ENCODE results near the gene MRPL27.

MRPL27 gene

DNA sequence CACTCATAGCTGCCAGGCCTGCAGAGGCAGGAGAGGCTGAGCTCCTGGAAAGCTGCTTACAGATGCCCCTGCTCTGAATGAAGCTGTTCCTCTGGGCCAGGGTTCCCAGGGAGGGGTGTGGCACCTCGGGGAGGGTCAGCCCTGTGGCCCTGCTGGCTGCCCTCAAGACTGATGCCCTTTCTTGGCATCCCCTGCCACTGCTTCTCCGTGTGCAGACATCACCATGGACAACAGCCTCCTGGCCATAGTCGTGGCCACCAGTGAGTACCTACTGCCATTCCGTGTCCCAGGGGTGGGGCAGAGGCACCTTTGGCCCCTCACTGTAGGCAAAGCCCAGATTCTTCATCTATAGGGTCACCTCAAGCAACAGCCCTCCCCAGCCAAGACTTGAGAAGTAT is 8.9 kb downstream of the MRPL27 start:
- no peak overlapping the region for H3K4me3 ChIP-seq (ENCODE audit: low read length)
- no peak overlapping the region for H3K9ac ChIP-seq (ENCODE audit: low read length)
- peaks cover 2% of the 10 kb centered on the region for H3K4me1 ChIP-seq (ENCODE audit: control insufficient read depth, insufficient read depth, low read length)
- no peak overlapping the region for H3K27ac ChIP-seq (ENCODE audit: low read depth, low read length)
- no peaks in the 10 kb centered on the region for H3K27me3 ChIP-seq (ENCODE audit: control insufficient read depth, insufficient read depth, low read length)
- peaks cover 32% of the 10 kb centered on the region for H3K36me3 ChIP-seq (ENCODE audit: control insufficient read depth, insufficient read depth, low read length)

DNA sequence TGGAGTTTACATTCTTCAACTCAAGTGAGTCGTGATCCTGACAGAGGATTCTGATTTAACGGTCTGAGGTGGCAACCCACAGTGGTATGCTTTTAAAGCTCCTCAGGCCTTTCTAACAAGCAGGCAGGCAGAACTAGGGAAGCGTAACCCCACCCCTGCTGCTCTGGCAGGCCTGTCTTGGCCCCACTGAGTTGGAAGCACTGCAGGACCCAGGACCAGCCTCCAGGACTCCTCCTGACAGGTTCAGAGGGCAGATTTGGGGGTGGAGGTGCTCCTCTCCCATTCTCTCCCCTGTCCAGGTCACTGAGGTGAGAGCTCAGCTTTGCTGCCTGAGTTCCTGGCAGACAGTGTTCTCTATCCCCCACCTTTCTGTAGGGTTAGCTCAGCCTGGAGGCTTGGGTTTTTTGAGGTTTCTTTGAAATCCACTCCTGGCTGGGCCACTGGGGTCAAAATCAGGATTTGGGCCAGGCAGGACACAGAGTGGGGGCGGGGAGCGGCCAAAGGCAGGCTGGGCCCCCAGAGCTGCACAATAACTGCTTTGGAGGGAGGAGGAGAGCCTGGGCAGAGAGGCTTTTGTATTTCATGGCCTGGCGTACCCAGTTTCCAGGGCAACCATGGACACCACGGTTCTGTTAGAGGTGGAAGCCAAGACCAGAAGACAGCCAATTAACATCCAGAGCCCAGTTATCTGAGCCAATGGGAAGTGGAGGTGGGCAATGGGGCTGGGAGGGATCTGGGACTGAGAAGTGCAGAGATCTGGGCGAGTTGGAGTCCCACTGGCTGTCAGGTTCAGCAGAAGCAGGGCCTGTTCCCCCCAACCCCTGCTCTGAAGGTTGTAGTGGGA is 9.5 kb downstream of the MRPL27 start:
- no peaks in the 10 kb centered on the region for H3K27me3 ChIP-seq (ENCODE audit: control insufficient read depth, insufficient read depth, low read length)
- H3K9ac ChIP-seq (ENCODE audit: low read length), result no peak overlapping the region
- no peak overlapping the region for H3K27ac ChIP-seq (ENCODE audit: low read depth, low read length)
- peaks cover 35% of the 10 kb centered on the region for H3K36me3 ChIP-seq (ENCODE audit: control insufficient read depth, insufficient read depth, low read length)
- no peak overlapping the region for H3K4me3 ChIP-seq (ENCODE audit: low read length)
- H3K4me1 ChIP-seq (ENCODE audit: control insufficient read depth, insufficient read depth, low read length), result peaks cover 2% of the 10 kb centered on the region

DNA sequence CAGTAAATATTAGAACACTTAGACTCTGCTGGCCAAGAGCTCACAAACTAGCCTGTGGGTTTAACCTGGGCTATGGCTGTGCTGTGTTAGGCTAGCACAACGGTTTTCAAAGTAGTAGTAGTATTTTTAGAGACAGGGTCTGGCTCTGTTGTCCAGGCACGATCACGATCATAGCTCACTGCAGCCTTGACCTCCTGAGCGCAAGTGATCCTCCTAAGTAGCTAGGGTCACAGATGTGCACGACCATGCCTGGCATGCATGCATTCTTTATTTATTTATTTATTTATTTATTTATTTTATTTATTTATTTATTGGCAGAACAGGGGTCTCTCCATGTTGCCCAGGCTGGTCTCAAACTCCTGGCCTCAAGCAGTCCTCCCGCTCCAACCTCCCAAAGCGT is 10.3 kb downstream of the MRPL27 start:
- Histone ChIP-seq H3K27ac (ENCODE audit: low read depth, low read length) (no peak overlapping the region), H3K9ac (ENCODE audit: low read length) (no peak overlapping the region), H3K36me3 (ENCODE audit: control insufficient read depth, insufficient read depth, low read length) (peaks cover 28% of the 10 kb centered on the region), H3K4me3 (ENCODE audit: low read length) (no peak overlapping the region), H3K4me1 (ENCODE audit: control insufficient read depth, insufficient read depth, low read length) (peaks cover 2% of the 10 kb centered on the region), H3K27me3 (ENCODE audit: control insufficient read depth, insufficient read depth, low read length) (no peaks in the 10 kb centered on the region)

DNA sequence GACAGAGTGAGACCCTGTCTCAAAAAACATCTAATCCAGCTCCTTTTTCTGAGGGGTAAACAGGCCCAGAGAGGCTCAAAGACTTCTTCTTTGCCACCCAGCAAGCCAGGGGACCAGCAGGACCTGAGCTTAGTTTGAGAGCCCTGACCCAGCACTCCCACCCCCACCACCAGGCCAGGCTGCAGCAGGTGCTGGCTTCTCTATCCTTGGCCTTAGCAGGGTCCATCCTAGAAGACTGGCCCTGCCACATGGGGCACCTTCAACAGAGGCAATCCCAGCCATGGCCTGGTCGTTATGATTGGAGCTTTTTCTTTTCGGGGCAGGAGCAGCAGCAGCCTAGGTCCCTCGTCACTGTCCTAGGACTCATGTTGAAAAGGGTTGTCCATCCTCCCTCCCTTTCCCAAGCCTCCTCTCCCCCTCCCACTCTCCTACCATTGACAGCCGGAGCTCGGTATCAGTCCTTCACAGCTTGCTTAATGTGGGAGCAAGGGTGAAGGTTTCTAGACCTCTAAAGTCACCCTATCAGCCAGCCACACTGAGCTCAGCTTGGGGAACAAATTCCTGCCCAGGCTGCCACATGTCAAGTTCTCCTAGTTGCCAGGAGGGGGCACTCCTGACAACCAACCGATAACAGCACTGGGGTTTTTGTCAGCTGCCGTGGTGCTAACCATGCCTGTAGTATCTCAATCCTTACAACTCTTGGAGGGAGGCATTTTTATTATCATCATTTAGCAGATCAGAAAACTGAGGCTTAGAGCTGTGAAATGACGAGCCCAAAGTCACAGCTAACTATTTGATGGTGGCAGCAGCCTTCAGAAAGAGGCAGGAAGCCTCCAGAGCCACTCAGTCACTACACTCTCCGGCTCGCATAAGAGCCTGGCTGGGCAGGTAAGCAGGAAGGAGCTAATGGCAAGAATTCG is 11.2 kb downstream of the MRPL27 start:
- Histone ChIP-seq H3K36me3 (ENCODE audit: control insufficient read depth, insufficient read depth, low read length) (peaks cover 28% of the 10 kb centered on the region), H3K27me3 (ENCODE audit: control insufficient read depth, insufficient read depth, low read length) (no peaks in the 10 kb centered on the region), H3K4me3 (ENCODE audit: low read length) (no peak overlapping the region), H3K9ac (ENCODE audit: low read length) (no peak overlapping the region), H3K4me1 (ENCODE audit: control insufficient read depth, insufficient read depth, low read length) (peaks cover 2% of the 10 kb centered on the region), H3K27ac (ENCODE audit: low read depth, low read length) (no peak overlapping the region)

DNA sequence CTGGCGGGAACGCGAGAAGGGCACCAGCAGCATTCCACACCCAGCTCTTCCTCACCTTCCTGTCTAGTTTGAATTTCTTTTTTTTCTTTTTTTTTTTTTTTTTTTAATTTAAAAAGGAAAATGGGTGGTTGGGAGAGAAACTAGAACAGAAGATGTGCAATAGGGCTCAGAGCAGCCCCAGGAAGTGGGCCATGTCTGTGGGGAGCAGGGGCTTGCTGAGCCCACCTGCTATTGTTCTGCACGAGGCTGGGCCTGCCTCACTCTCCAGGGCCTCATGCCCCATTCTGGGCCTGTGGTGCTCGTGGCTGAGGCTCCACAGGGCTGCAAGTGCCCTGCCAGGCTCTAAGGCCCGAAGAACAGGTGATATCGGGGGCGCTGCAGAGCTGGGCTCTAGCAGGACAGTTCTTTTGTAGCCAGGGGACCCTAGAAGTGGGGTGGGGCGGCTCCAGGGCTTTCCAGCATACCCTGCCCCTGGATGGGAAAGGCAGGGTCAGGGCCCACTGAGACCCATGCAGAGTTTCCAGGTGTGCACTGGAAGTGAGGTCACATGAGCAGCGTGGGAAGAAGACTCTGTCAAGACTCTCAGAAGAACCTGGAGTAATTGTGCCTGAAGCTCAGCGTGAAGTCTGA is 12.4 kb downstream of the MRPL27 start:
- H3K9ac ChIP-seq (ENCODE audit: low read length), result no peak overlapping the region
- H3K27ac ChIP-seq (ENCODE audit: low read depth, low read length), result no peak overlapping the region
- no peaks in the 10 kb centered on the region for H3K27me3 ChIP-seq (ENCODE audit: control insufficient read depth, insufficient read depth, low read length)
- peaks cover 2% of the 10 kb centered on the region for H3K4me1 ChIP-seq (ENCODE audit: control insufficient read depth, insufficient read depth, low read length)
- peaks cover 19% of the 10 kb centered on the region for H3K36me3 ChIP-seq (ENCODE audit: control insufficient read depth, insufficient read depth, low read length)
- H3K4me3 ChIP-seq (ENCODE audit: low read length), result no peak overlapping the region

DNA sequence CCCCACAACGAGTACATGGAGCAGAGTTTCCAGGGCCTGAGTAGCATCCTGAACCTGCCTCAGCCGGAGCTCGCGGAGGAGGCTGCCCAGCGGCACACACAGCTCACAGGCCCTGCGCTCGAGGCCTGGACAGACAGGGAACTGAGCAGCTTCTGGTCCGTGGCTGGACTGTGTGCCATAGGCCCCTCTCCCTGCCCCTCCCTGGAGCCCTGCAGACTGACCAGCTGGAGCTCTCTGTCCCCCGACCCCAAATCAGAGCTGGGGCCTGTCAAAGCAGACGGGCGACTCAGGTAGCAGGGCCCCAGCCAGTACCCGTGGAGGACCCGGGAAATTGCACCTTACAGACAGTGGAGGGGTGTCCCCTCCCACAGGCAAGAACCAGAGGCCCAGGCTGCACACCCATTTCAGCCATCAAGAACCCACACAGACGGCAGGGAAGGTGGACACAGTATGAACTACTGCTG is 13.0 kb downstream of the MRPL27 start:
- no peak overlapping the region for H3K9ac ChIP-seq (ENCODE audit: low read length)
- H3K27me3 ChIP-seq (ENCODE audit: control insufficient read depth, insufficient read depth, low read length), result no peaks in the 10 kb centered on the region
- peaks cover 17% of the 10 kb centered on the region for H3K36me3 ChIP-seq (ENCODE audit: control insufficient read depth, insufficient read depth, low read length)
- H3K4me3 ChIP-seq (ENCODE audit: low read length), result no peak overlapping the region
- H3K27ac ChIP-seq (ENCODE audit: low read depth, low read length), result no peak overlapping the region
- peaks cover 2% of the 10 kb centered on the region for H3K4me1 ChIP-seq (ENCODE audit: control insufficient read depth, insufficient read depth, low read length)

DNA sequence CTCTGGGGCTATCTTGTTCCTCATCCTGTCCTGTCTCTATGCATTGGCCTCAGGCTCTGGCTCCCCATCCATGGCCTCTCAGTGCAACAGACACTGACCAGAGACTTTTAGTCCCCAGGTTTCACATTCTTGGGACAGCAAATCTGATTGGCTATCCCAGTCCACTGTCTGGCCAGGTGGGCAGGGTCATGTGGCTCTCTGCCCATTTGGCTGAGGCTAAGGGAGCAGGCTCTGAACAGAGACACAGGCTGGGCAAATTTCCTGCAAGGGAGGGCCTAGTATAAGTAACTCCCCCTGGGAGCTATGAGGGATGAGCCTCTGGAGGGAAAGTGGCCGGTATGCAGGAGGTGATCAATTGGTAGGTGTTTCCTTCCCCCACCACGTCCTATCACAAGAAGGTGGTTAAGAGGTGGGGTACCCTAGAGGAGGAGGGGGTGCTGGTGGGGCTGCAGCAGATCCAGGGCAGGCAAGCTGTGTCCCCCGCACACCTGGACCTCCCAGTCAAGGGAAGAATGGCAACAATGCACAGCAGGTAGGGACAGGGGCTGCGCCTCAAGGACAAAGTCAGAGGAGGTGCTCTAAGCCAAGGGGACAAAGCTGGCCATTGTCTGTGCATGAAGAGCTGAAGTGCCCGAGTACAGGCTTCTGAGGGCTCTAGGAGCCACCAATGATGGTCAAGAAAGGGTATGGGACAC is 13.8 kb downstream of the MRPL27 start:
- H3K27me3 ChIP-seq (ENCODE audit: control insufficient read depth, insufficient read depth, low read length), result no peaks in the 10 kb centered on the region
- H3K36me3 ChIP-seq (ENCODE audit: control insufficient read depth, insufficient read depth, low read length), result peaks cover 22% of the 10 kb centered on the region
- peaks cover 2% of the 10 kb centered on the region for H3K4me1 ChIP-seq (ENCODE audit: control insufficient read depth, insufficient read depth, low read length)
- H3K27ac ChIP-seq (ENCODE audit: low read depth, low read length), result no peak overlapping the region
- H3K4me3 ChIP-seq (ENCODE audit: low read length), result no peak overlapping the region
- no peak overlapping the region for H3K9ac ChIP-seq (ENCODE audit: low read length)

DNA sequence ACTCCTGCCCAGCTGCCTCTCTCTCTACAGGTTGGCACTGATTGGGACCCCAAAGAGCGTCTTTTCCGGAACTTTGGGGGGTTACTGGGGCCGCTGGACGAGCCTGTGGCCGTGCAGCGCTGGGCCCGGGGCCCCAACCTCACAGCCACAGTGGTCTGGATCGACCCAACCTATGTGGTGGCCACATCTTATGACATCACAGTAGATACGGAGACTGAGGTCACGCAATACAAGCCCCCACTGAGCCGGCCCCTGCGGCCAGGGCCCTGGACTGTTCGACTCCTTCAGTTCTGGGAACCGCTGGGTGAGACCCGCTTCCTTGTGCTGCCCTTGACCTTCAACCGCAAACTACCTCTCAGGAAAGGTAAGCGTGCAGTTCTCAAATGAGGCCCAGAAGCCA is 14.8 kb downstream of the MRPL27 start:
- no peak overlapping the region for H3K4me3 ChIP-seq (ENCODE audit: low read length)
- no peak overlapping the region for H3K27ac ChIP-seq (ENCODE audit: low read depth, low read length)
- H3K9ac ChIP-seq (ENCODE audit: low read length), result no peak overlapping the region
- peaks cover 2% of the 10 kb centered on the region for H3K4me1 ChIP-seq (ENCODE audit: control insufficient read depth, insufficient read depth, low read length)
- H3K36me3 ChIP-seq (ENCODE audit: control insufficient read depth, insufficient read depth, low read length), result peaks cover 27% of the 10 kb centered on the region
- H3K27me3 ChIP-seq (ENCODE audit: control insufficient read depth, insufficient read depth, low read length), result no peaks in the 10 kb centered on the region

DNA sequence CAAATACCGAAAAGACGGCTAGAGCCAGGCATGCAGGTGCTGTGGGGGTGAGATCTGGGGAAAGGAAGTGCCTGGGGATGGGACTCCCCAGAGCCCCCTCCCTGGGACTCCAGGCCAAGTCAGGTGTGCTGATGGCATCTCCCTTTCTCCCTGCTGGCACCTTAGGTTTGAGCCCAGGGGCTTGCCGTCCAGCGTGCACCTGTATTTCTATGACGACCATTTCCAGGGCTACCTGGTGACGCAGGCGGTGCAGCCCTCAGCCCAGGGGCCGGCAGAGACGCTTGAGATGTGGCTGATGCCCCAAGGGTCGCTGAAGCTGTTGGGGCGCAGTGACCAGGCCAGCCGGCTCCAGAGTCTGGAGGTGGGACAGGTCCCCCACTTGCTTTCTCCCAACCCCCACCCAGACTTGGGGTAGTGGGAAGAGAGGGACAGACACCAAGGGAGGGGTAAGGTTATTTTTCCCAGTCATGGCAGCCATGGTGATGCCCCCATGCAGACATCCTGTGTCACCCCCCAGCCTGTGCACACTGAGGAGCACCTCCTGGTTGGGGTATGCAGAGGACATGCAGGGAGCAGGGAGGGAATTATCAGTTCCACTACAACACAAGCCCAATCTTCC is 16.0 kb downstream of the MRPL27 start:
- Histone ChIP-seq H3K27me3 (ENCODE audit: control insufficient read depth, insufficient read depth, low read length) (no peaks in the 10 kb centered on the region), H3K4me1 (ENCODE audit: control insufficient read depth, insufficient read depth, low read length) (no peaks in the 10 kb centered on the region), H3K9ac (ENCODE audit: low read length) (no peak overlapping the region), H3K4me3 (ENCODE audit: low read length) (no peak overlapping the region), H3K36me3 (ENCODE audit: control insufficient read depth, insufficient read depth, low read length) (peaks cover 27% of the 10 kb centered on the region), H3K27ac (ENCODE audit: low read depth, low read length) (no peak overlapping the region)

DNA sequence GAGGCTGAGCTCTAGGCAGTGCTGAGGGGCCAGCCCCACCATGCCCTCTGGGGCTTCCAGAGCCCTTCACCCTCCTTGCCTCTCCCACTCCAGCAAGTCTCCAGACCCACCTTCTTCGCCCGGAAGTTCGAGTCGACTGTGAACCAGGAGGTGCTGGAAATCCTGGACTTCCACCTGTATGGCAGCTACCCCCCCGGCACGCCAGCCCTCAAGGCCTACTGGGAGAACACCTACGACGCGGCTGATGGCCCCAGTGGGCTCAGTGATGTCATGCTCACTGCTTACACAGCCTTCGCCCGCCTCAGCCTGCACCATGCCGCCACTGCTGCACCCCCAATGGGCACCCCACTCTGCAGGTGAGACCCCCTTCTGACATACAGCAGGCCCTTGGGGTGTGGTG is 16.6 kb downstream of the MRPL27 start:
- H3K4me3 ChIP-seq (ENCODE audit: low read length), result no peak overlapping the region
- no peak overlapping the region for H3K9ac ChIP-seq (ENCODE audit: low read length)
- no peaks in the 10 kb centered on the region for H3K4me1 ChIP-seq (ENCODE audit: control insufficient read depth, insufficient read depth, low read length)
- H3K36me3 ChIP-seq (ENCODE audit: control insufficient read depth, insufficient read depth, low read length), result peaks cover 27% of the 10 kb centered on the region
- no peaks in the 10 kb centered on the region for H3K27me3 ChIP-seq (ENCODE audit: control insufficient read depth, insufficient read depth, low read length)
- H3K27ac ChIP-seq (ENCODE audit: low read depth, low read length), result no peak overlapping the region

DNA sequence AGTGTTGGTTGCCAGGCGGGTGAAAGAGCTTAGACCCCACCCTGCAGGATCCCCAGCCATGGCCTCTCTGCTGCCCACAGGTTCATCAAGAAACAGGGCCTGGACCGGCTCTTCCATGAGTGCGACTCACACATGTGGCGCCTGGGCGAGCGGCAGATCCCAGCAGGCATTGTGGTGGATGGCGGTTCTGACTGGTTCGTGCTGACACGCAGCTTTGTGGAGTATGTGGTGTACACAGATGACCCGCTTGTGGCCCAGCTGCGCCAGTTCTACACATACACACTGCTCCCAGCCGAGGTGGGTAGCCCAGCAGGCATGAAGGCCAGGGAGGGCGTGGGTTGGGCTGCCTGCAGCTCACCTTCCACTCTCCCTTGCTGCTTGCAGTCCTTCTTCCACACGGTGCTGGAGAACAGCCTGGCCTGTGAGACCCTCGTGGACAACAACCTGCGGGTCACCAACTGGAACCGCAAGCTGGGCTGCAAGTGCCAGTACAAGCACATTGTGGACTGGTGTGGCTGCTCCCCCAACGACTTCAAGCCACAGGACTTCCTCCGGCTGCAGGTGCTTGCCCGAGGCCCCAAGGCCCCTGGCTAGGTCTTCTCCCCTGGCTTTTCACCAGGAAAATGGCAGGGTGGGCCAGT is 17.2 kb downstream of the MRPL27 start:
- H3K4me3 ChIP-seq (ENCODE audit: low read length), result no peak overlapping the region
- H3K27ac ChIP-seq (ENCODE audit: low read depth, low read length), result no peak overlapping the region
- peaks cover 27% of the 10 kb centered on the region for H3K36me3 ChIP-seq (ENCODE audit: control insufficient read depth, insufficient read depth, low read length)
- H3K9ac ChIP-seq (ENCODE audit: low read length), result no peak overlapping the region
- H3K27me3 ChIP-seq (ENCODE audit: control insufficient read depth, insufficient read depth, low read length), result no peaks in the 10 kb centered on the region
- H3K4me1 ChIP-seq (ENCODE audit: control insufficient read depth, insufficient read depth, low read length), result no peaks in the 10 kb centered on the region

Measured in rectal smooth muscle tissue (tissue), 1 donor.